ELF-1 (cell line): Measurements from ENCODE around the gene OTC.
A peak's percentile ranks its signal among the peaks of the same experiment; 100 is the strongest.

Experiments
- DNase-seq: peaks from one replicate; pipeline ENCODE4 v3.0.0-alpha.2; 2016; ENCODE audit warnings: low read depth, low spot score

Gene OTC

DNA sequence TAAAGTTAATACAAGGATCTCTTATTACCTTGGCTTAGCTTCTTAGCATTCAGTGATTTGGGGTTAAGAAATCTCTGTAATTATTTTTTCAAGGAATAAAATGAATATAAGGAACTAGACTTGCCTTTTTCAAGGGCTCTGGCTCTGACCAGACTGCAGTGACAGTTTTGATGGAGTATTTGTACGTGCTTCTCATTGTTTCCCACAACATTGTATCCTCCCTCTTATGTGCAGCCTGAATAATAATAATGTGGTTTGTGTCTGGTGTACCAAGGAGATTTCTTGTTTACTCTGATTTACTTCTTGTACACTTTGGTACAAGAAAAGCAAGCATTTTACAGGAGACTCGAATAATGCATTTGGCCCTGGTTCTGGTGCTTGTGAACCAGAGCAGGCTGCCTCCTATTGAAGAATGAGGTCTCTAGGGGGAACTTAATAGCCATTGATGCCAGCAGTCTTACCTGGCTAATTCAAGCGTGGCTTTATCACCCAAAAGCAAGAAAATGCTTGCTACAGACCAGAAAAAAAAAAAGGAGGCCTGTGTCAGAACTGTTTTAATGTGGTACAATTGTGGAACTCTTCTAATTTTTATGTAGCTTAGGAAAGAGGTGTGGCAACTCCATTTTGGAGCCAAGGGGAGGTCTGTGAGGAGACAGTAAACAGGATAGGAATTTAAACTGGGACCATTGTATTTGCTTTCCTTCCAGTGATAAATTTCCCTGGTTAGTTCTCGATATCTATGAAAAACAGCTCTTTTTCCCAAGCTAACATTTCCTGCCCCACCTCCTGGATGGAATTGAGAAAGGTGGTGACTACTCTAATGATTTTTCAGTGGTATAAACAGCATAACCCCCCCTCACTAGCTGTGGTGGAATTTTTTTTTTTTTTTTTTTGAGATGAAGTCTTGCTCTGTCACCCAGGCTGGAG is 5.6 kb downstream of the OTC start:
- DNase-seq = no peak

DNA sequence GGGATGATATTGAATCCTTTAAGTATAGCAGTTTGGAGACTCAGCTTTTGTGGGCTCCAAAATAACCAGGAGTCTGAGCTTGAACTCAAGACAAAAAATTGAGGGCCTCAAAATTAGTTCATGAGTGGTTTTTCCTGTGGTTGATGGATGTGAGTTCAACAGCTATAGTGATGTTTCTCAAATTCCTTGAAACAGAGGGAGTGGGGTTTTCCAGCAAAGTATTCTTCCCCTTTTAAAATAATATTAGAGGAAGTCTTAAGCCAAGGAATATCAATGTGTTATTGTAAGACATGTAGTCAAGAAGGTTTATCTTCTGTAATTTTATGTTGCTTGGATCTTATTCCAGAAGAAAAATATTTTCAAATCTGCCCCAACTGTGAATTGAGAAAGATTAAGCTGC is 10.6 kb downstream of the OTC start:
- DNase-seq = no peak

DNA sequence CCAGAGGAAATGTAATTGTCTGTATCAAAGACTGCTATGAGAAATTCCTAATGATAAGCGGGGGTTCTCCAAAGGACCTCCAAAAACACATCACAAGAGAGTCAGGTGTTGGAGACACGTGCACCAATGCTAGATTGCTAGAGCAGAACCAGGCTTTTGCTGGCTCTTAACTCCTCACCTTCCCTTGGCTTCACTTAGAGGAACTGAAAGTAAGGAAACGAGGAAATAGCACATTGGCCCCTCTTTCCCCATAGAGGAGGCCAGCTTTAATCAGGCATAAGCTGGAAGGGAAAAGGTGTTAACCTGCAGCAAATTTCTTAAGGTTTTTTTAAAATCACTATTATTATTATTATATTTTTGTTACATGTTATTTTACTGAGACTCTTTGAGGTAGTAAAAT is 13.6 kb downstream of the OTC start:
- no peak for DNase-seq

DNA sequence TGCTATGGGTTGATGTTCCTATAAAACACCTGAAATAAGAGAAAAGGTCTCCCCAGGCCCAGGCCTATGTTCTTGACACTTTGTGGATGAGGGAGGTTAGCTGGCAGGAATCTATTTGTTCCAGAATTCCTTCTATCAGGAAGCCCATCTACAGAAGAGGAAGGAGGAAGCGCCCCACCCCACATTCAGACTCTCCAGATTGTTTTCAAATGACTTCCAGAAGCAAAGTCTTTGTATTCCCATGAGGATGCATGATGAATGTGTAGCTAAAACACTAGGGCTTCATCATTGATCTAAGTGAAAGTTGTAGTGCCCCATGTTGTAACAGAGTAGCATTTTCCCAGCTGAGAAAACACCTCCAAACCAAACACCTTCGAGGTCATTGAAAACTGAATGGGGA is 16.4 kb downstream of the OTC start:
- DNase-seq = no peak

DNA sequence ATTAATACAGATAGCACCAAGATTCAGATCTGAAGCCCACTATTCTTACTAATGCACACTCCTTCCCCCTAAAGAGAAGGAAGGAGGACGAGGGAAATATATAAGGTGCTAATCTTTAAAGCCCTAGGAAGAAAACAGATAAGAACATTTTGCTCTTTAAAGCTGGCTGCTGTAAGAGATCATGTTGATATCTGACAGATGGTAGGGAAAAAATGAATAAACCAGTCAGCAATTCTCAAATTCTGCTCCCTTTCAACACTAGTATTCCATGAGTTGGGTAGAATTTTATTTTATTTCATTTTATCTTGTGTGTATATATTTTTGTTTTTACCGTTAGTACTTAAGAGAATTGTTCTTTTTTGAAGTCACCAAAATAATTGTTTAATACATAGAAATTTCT is 19.2 kb downstream of the OTC start:
- DNase-seq = no peak

DNA sequence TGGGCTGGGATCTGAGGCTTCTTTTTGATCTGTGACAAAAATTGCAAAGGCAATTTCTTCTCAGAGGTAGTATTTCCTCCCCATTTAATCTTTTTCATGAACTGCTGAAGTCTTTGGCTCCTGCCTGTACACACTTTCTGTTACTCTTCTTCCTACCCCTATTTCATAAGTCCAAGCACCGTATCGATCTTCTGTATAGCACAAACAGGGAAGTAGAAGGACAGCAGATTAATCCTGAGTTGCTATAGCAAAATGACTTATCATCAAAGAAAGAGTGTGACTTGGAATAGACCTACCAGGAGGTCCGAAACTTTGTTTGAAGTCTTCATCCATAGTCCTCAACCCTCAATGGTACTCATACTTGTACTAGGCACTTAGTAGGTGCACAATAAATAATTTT is 22.0 kb downstream of the OTC start:
- no peak for DNase-seq

DNA sequence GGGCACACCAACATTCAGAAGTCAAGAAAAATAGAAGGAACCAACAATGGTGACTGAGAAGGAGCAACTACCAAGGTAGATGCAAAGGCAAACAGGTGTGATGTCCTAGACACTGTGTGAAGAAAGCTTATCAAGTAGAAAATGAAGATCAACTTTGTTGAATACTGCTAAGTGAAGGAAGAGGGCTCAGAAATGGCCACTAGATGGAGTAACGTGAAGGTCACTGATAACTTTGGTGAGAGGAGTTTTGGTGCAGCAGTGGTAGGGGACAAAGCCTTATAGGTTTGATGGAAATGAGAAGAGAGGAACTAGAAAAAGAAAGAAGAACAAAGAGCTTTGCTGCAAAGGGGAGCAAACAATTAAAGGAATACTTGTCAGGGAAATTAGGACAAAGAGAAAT is 23.5 kb downstream of the OTC start:
- peak; percentile 8 for DNase-seq

DNA sequence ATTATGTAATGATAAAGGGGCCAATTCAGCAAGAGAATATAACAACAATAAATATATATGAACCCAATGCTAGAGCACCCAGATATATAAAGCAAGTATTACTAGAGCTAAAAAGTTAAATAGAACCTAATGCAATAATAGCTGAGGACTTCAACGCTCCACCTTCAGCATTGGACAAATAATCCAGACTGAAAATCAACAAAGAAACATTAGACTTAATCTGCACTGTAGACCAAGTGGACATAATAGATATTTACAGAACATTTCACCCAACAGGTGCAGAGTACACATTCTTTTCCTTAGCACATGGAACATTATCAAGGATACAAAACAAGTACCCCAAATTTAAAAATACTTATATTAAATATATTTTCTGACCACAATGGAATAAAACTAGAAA is 24.3 kb downstream of the OTC start:
- DNase-seq = no peak

DNA sequence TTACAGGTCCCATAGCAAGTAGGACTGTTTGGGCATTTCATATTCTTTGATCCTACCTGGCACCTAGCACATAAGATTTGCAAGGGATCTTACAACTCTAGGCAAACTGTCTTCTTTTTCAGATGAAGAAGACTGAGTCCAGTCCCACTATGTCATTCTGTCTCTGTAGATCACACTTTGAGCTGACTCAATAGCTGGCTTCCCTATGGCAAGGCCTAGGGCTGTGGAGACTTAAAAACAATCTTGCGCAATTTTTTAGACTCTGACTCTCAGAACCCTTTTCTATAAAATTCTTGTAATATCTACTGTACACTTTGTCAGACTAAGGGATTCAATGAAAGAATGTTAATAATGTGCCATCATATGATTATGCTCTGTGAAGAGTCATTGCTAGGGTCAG is 26.7 kb downstream of the OTC start:
- DNase-seq = no peak

DNA sequence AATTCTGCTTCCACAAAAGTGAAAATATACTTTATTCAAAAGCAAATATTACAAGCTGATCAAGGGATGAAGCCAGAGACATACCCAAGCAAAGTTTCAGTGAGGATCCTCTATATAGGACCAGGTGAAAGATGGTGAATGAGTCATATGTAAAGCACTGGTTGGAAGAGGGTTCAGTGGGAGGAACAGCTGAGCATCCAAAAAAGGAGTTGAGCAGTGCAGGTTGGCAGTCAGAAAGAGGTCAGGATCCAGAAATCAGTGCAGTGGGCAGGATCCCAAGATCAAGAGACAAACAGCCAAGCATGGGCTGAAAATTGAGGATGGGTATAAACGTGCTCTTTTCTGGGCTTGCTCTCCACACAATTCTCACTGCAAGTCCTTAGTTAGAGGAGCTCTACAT is 30.3 kb downstream of the OTC start:
- no peak for DNase-seq

DNA sequence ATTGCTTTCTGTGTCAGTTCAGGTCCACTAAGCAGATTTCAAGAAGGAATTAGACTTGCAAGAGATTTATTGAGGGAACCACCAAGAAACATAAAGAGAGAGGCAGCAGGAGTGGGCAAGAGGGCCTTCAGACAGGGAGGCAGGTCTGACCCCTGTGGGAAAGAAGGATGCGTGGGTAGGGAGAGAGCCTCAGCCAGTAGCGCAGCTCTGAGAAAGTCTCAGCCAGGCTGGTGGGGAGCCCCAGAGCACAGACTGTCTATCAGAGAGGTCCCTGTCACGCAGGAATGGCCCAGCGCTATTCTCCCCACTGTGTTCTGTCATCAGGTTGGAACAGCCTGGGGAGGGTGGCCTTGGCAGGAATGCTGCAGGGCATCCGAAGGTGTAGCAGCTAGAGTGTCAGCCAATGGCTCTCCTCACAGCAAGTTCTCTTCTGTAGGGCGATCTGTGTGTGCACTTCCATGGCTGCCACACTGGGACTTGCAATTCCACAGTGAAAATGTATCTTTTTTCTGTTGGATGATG is 48.0 kb downstream of the OTC start:
- DNase-seq = peak; percentile 29

DNA sequence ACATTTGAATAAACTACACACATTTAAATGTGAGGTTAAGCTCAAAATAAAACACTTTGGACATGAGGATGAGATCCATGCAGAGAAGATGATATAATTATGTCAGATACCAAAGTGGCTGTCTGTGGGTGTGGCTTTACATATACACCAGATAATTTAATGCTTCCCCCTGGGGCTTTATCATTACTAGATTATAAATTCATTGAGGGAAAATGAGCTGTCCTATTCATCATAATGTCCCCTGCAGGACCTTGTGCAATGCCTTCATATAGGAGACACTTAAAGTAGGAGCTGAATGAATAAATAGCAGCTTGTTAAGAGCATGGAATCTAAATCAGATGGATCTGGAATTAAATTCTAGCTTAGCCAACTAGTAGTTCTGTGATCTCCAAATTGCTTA is 49.7 kb downstream of the OTC start:
- no peak for DNase-seq

DNA sequence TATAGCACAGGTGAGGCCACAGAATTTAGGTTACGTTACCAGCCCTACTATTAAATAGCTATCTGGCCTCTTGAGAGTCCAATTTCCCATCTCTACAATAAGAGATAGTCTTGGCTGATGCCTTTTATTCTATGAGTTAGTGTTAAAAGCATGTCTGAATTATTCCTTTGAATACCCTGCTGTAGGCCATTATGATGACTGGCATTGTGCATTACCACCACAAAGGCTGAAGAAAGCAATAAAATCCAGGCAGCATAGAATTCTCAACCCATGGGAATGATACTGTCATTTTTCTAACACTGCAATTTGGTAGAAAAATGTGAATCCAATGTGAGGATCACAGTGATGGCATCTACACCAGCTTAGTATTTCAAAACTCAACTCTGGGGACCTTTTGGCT is 51.4 kb downstream of the OTC start:
- DNase-seq = no peak

DNA sequence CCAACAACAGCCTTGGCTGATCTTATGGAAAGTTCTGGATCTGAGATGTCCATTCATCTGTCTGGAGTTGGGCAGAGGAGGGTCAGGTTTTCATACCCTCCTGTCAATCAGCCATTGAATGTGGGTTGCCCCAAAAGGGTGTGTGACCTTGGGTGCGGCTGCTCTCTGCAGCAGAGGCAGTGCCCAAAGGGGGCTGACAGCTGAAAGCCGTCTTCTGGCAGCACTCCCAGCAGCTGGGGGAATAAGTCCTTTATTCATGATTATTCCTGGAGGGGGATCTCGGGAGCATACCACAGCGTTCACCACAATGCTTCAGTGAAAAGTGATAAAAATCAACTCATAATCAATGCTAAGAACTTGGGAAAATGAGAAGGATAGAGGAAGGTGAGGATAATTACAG is 54.7 kb downstream of the OTC start:
- no peak for DNase-seq

DNA sequence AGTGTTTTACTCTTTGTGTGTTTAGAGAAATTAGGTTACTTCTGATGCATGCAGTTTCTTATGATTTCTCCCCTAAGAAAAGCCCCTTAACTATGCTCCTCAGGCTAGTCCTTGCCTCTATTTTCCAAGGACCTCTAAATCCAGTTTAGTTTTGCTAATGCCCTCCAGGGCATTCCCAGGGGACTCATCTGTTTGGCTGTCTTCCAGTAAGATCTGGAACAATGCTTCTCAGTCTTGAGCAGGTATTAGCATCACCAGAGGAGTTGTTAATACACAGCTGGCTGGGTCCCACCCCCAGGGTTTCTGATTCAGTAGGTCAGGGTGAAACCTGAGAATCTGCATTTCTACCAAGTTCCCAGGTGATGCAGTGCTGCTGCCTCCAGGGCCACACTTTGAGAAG is 56.9 kb downstream of the OTC start:
- DNase-seq = peak; percentile 64

DNA sequence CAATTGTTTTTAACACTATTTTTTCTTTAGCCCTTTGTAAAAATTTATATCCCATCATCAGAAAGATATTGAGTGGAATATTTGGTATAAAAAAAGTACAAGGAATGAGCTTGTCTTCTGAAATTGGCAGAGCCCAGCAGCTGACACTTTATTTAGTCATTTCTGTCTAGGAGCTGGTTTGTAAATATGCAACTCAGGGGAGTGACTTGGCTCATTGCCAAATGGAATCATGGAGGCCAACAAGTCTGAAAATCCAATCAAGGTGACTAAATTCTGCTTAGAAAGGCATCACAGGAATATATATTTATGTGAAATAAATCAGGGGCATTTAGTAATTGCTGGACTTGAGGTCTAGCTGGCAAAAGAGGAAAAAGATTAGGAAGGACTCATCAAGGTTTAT is 74.4 kb downstream of the OTC start:
- no peak for DNase-seq

DNA sequence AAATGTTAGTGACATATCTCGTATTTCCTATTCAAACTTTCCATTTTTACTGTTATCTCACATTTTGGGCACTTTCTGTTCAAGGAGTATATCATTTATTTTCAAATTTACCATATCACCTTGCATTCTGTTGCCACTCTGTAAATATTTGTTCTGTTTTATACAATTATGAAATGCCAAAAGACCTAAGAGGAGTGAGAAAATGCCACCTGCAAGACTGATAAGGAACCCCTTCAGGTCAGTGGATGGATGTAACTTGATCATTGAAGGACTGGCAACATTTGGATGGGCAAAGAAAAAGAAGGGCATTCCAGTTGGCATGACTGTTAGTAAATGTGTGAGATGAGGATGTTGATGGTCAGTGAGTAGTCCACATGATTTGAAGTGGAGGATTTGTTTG is 79.1 kb downstream of the OTC start:
- DNase-seq = no peak

DNA sequence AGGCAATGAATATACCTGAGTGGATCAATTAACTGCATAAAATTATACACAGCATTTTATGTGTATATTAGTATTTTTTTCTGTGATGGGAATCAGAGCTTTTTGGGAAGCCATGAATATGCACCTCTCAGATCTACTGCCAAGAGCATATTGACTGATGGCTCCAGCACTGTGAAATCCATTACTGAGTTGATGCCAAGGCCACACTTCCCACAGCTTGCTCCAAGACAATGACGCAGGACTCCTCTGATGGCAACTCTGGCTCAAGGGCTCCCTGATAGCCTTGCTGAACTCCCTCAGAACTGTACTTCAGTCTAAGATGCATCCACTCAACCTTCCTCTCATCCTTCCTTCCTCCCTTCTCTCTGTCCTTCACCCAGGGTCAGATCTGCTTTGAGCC is 82.7 kb downstream of the OTC start:
- no peak for DNase-seq

DNA sequence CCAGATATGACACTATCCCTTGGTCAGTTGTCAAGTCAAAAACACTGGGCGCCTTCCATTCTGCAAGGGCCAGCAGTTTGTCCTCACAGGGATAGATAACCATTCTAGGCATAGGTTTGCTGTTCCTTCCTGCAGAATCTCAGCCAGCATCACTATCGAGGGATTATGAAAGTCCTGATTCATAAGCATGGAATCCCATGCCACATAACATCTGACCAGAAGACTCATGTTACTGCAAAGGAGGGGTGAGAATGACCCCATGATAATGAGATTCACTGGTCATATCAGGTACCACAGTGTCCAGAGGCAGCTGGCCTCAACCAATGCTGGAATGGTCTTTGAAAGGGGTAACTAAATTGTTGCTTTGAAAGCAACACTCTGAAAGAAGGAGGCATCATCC is 84.7 kb downstream of the OTC start:
- DNase-seq = no peak

DNA sequence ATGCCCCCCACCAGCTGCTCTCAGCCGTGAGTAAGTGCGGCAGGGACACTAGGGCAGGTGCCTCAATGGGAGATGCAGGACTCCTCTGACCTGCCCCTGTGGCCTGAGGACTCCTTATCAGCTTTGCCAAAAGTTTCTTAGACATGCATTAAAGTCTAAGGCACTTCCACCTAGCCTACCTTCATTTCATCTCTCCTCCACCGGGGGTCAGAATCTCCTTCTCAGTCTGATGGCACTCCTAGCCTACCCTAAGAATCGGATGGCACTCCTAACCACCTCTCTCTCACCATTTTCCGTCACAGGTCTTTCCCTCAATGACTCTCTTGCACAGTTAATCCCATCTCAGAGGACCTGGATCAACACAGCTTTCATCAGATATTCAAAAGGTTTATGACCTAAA is 85.9 kb downstream of the OTC start:
- DNase-seq = no peak

DNA sequence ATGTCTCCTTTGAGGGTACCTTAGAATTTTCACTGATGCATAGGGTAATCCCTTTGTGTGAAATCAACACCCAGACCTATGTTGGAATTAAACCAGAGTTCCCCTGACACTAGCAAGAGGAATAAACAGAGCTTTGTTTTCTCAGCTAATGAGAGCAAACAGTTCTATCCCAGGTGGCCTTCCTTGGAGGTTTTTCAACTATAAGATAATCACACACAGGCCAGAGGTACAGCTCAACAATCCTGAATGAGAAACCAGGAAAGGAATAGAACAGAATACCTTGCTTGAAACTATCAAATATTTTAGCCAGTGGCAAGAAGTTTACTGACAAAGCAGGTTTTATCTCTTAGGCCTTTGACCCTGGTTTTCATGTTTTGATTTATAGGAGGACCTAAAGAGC is 100.2 kb downstream of the OTC start:
- no peak for DNase-seq

DNA sequence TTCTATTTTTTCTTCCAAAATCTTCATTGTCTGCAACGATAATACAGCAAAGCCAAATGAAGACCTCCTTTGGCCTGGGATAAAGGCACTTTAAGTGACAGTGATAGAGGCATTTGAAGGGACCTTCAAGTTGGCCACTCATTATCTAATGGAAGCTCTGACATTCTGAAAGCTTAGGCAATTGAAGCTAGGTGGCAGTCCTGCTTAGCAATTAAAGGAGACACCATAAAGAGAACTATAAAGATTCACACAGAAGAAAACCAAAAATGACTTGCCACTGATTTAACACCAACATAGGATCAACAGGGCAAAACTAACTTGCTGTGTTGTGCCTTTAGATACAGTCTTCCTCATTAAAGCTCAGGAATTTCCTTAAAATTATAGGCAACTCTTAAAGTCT is 105.7 kb downstream of the OTC start:
- no peak for DNase-seq

DNA sequence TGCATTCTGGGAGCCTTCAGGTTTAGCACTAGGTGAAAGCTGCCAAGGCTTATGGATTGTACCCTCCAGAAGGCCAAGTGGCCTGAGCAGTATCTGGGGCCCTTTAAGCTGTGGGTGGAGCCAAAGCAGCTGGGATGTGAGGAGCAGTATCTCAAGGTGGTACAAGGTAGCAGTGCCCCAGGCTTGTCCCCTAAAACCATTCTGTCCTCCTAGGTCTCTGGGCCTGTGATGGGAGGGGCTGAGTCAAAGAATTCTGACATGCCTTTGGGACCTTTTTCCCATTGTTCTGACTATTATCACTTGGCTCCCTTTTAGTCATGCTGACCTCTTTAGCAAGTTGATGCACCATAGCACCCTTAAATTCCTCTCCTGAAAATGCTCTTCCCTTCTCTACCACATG is 109.9 kb downstream of the OTC start:
- no peak for DNase-seq

DNA sequence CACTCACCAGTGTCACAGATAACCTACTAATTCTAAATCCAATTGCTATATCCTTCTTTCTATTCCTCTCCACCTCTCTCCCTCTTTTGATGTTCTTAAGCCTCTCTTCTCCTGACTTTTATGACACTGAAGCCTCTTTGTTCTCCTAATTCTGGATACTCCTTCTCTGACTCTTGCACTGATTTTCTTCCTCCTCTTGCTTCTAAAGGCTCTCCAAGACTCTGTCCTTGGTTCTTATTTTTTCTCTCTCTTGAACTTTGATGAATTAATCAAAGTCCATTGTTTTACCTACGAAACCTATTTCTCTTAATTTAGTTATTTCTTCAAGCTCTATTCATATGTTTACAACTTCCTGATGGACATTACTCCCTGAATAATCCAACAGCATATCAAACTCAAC is 113.3 kb downstream of the OTC start:
- DNase-seq = no peak
